HUES48 (cell line): Measurements from ENCODE around the gene KRT20.

Experiments
- H3K27ac ChIP-seq: one replicate; pipeline ENCODE4 v1.7.0; 2013; ENCODE audit warnings: low read depth, low read length, inconsistent platforms
- H3K27me3 ChIP-seq: 2 replicates; pipeline ENCODE4 v1.6.1; 2013; ENCODE audit warnings: mild to moderate bottlenecking, low read length; ENCODE audit not compliant: control insufficient read depth, insufficient read depth
- H3K36me3 ChIP-seq: 2 replicates; pipeline ENCODE4 v1.6.1; 2013; ENCODE audit warnings: low read length; ENCODE audit not compliant: control insufficient read depth, insufficient read depth
- H3K4me1 ChIP-seq: 2 replicates; pipeline ENCODE4 v1.6.1; 2013; ENCODE audit warnings: mild to moderate bottlenecking, low read length; ENCODE audit not compliant: control insufficient read depth, insufficient read depth
- H3K4me3 ChIP-seq: 2 replicates; pipeline ENCODE4 v1.5.1; 2013; ENCODE audit warnings: mild to moderate bottlenecking, low read depth, low read length
- H3K9ac ChIP-seq: 2 replicates; pipeline ENCODE4 v1.6.1; 2013; ENCODE audit warnings: mild to moderate bottlenecking, low read depth, low read length, moderate library complexity
- H3K9me3 ChIP-seq: 2 replicates; pipeline ENCODE4 v1.6.1; 2013; ENCODE audit warnings: low read length; ENCODE audit not compliant: control insufficient read depth, insufficient read depth

KRT20 gene

DNA sequence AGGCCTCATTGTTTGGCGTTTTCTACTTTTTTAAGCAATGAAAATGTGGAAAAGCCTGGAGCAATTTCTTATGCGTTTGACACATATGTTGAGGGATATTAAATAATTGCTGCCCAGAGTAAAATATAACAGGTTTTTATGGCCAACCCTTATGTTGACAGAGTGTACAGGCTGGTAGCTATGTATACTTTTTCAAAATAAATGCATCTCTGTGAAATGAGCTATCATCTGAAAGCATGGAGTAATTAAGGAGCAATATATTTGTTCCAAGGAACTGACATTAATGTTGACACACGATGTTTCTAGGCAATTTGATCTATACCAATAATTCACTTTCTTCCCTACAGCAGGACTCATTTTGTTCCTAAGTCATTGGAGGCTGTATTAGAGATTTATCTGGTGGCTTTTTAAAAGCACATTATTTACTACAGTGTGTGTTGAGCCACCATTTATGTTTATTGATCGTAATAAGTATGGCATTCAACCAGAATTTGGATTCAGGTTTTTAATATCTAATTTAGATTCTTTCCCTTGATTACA is 11.9 kb upstream of the KRT20 start:
- Histone ChIP-seq H3K9ac (no peak overlapping the region), H3K4me1 (peaks cover 3% of the 10 kb centered on the region; the same call in 1 of the 2 replicates), H3K36me3 (no peaks in the 10 kb centered on the region), H3K9me3 (no peaks in the 10 kb centered on the region), H3K4me3 (no peak overlapping the region), H3K27ac (no peak overlapping the region), H3K27me3 (no peaks in the 10 kb centered on the region)

DNA sequence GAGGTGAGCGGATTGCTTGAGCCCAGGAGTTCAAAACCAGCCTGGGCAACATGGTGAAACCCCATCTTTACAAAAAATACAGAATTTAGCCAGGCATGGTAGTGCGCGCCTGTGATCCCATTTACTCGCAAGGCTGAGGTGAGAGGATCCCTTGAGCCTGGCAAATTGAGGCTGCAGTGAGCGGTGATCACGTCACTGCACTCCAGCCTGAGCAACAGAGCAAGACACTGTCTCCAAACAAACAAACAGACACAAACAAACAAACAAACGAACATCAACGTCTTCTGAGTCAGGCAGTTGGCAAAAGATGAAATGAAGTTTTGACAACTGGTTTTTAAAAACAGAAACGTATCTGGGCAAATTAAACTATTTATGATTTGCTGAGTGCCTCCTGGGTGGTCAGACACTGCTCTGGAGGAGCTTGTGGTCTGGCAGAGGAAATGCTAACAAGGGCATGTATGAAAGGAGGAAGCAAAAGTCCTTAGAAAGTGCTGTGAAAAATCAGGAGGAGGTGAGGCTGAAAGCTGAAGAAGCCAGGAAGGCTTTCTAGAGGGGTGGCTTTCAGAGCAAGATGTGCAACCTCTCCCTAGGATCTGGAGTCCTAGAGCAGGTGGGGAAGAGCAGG is 10.2 kb upstream of the KRT20 start:
- no peaks in the 10 kb centered on the region for H3K4me1 ChIP-seq
- H3K27me3 ChIP-seq: no peaks in the 10 kb centered on the region
- no peak overlapping the region for H3K4me3 ChIP-seq
- no peaks in the 10 kb centered on the region for H3K36me3 ChIP-seq
- H3K9me3 ChIP-seq: no peaks in the 10 kb centered on the region
- no peak overlapping the region for H3K9ac ChIP-seq
- no peak overlapping the region for H3K27ac ChIP-seq

DNA sequence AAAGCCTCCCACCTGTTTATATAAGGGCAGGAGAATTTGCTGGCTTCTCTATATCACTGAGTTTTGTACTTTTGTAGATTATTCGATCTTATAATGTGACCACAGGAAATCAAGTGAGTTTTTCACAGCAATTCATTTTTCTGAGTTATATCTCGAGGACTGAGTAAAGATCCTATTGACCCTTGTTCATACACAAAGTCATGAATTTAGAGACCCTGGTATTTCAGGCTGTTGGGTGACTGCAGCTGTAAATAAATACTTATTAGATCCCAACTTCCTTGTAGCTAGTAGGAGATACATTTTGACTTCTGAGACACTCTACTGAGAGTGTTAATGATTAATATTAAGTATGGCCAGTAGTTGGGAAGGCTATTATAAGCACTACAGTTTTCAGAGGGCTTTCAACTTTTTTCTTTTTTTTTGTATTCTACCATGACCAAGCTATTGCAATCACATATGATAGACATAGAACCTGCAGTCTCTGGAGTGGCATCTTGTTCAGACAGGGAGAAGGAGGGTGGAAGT is 3.2 kb upstream of the KRT20 start:
- H3K9ac ChIP-seq: no peak overlapping the region
- no peak overlapping the region for H3K27ac ChIP-seq
- no peaks in the 10 kb centered on the region for H3K27me3 ChIP-seq
- H3K4me1 ChIP-seq: no peaks in the 10 kb centered on the region
- H3K4me3 ChIP-seq: no peak overlapping the region
- H3K9me3 ChIP-seq: no peaks in the 10 kb centered on the region
- no peaks in the 10 kb centered on the region for H3K36me3 ChIP-seq

DNA sequence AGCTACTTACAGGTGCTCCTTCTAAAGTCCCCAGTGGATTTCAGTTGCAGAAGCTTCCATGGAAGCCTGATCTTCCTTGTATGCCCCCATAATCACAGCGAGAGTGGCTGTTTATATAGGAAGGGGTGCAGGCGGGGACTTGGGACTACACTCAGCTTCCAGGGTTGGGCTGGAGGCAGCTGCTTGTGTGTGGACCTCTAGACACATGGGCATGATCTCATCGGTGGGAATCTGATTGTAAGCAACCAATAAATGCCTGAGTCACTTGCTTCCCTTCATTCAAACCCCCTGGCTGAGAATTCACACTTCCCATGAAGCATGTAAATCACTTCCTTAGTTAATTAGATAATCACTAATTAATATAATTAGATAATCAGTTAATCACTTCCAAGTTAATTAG is 1.0 kb upstream of the KRT20 start:
- no peaks in the 10 kb centered on the region for H3K27me3 ChIP-seq
- H3K36me3 ChIP-seq: no peaks in the 10 kb centered on the region
- no peaks in the 10 kb centered on the region for H3K9me3 ChIP-seq
- no peak overlapping the region for H3K27ac ChIP-seq
- H3K4me1 ChIP-seq: no peaks in the 10 kb centered on the region
- H3K4me3 ChIP-seq: no peak overlapping the region
- H3K9ac ChIP-seq: no peak overlapping the region

DNA sequence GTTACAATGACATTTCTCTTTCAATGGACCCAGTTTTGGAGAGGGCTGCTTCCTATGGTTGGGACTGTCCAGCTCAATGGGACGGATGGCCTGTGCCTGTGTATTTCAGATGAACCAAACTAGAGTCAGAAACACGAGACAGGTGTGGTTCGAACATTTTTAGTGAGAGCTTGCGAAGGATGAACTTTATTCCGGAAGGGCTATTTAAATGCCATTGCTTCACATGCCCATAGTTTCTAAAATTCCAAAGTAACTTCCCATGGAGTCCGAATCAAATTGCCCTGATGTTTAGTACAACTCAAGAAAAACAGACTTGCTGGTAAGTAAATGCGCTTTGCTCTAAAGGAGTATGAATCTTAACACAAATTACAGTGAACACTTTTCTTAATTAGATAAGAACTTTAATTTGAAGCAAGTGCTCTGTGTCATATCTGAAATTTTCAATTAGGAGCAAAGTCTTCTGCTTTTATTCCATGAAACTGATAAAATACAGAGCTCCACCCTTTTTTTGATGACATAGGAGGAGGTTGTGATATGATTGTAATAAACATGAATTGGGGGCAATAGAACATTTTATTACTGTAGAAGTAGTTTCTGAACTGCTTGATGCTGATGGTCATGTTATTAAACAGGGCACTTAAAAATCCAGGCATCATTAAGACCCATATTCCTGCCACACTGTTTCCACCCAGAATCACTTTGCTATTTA is 1.3 kb downstream of the KRT20 start:
- Histone ChIP-seq H3K9me3 (no peaks in the 10 kb centered on the region), H3K4me1 (no peaks in the 10 kb centered on the region), H3K36me3 (no peaks in the 10 kb centered on the region), H3K27ac (no peak overlapping the region), H3K4me3 (no peak overlapping the region), H3K9ac (no peak overlapping the region), H3K27me3 (no peaks in the 10 kb centered on the region)

DNA sequence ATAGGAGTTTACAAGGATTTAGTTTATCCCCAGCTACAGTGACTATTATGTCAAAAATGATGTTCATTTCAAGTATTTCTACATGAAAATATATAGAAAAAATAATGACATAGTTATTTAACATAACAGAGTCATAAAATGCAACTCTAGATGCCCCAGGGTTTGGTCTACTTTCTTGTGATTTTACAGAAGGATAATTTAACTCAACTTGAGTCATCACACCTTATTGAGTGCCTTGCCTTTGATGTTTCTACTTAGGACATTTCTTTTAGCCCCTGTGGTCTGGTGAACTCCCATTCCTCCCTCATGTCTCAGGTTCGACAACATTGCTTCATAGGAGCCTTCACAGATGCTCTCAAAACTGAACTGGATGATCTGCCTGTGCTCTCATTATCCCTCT is 2.0 kb downstream of the KRT20 start:
- no peak overlapping the region for H3K4me3 ChIP-seq
- H3K4me1 ChIP-seq: no peaks in the 10 kb centered on the region
- H3K36me3 ChIP-seq: no peaks in the 10 kb centered on the region
- H3K9ac ChIP-seq: no peak overlapping the region
- H3K9me3 ChIP-seq: no peaks in the 10 kb centered on the region
- no peaks in the 10 kb centered on the region for H3K27me3 ChIP-seq
- no peak overlapping the region for H3K27ac ChIP-seq

DNA sequence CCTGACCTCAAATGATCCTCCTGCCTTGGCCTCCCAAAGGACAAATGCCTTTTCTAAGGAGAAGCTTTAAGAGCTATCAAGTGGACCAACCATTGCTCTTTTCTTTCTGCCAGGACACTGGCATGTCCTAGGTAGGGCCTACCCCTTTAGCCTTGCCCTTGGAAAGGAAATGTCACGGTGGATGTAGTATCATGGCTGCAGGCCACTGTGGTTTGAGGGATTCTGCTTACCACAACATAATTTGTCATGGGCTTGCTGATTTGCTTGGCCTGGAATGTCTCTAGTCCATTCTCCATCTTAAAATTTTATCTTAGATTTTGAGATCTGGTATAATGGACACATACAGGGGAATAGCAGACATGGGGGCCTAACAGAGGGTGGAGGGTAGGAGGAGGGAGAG is 6.0 kb downstream of the KRT20 start:
- Histone ChIP-seq H3K9me3 (no peaks in the 10 kb centered on the region), H3K27me3 (no peaks in the 10 kb centered on the region), H3K4me1 (peaks cover 11% of the 10 kb centered on the region), H3K27ac (no peak overlapping the region), H3K9ac (no peak overlapping the region), H3K36me3 (no peaks in the 10 kb centered on the region), H3K4me3 (no peak overlapping the region)

DNA sequence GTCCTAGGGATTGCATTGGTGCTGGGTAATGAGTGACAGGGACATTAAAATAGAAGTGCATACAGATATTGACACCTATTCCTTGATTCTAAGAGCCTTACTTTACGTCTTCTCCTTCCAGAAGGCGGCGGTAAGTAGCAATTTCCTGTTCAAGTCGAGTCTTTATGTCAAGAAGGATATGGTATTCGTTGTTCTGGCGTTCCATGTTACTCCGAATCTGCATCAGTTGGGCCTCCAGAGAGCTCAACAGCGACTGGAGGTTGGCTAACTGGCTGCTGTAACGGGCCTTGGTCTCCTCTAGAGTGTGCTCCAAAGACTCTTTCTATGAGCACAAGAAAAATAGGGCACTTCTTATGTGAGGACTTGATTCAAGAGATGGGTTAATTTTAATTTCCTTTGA is 7.0 kb downstream of the KRT20 start:
- Histone ChIP-seq H3K9me3 (no peaks in the 10 kb centered on the region), H3K4me3 (no peak overlapping the region), H3K36me3 (no peaks in the 10 kb centered on the region), H3K27me3 (no peaks in the 10 kb centered on the region), H3K4me1 (peaks cover 20% of the 10 kb centered on the region), H3K9ac (no peak overlapping the region), H3K27ac (no peak overlapping the region)

DNA sequence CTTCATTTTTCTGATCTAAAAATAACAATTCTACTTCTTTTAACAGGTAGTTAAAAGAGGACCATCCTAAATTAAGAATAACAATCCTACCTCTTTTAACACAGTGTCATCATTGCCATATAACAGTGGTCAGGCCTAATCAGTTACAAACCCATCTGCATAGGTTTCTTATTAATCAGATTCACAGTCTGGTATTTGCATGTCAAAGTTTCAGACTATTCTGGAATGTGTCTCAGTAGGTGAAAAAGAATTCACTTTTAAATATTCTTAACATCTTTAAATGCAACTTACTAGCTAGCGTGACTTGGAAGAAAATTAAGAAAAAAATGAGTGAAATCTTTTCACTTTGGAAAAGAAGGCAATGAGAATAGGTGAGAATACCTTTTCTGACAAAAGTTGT is 11.2 kb downstream of the KRT20 start:
- H3K36me3 ChIP-seq: no peaks in the 10 kb centered on the region
- peak overlapping the region; percentile 52 for H3K27ac ChIP-seq
- H3K4me3 ChIP-seq: no peak overlapping the region
- H3K4me1 ChIP-seq: peaks cover 21% of the 10 kb centered on the region
- no peaks in the 10 kb centered on the region for H3K9me3 ChIP-seq
- no peaks in the 10 kb centered on the region for H3K27me3 ChIP-seq
- H3K9ac ChIP-seq: no peak overlapping the region

DNA sequence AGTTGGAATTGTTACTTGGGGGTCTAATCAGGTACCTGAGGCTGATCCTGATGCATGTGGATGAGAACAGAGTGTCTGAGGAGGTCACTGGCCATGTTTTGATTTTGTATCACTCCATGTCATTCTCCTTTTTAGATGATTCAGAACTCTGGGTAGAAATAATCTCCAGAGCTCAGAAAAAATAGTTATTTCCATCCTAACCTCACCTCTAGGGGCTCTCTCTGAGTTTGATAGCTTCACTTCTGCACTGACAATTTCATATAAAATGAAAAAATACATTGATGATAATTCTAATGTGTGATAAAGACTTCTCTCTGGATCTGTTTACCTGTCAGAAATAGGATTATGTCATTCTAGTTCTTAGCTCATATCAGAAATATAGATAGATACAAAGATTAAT is 11.8 kb downstream of the KRT20 start:
- H3K27me3 ChIP-seq: no peaks in the 10 kb centered on the region
- no peaks in the 10 kb centered on the region for H3K9me3 ChIP-seq
- H3K4me1 ChIP-seq: peaks cover 21% of the 10 kb centered on the region
- H3K4me3 ChIP-seq: no peak overlapping the region
- no peaks in the 10 kb centered on the region for H3K36me3 ChIP-seq
- H3K27ac ChIP-seq: no peak overlapping the region
- H3K9ac ChIP-seq: no peak overlapping the region

DNA sequence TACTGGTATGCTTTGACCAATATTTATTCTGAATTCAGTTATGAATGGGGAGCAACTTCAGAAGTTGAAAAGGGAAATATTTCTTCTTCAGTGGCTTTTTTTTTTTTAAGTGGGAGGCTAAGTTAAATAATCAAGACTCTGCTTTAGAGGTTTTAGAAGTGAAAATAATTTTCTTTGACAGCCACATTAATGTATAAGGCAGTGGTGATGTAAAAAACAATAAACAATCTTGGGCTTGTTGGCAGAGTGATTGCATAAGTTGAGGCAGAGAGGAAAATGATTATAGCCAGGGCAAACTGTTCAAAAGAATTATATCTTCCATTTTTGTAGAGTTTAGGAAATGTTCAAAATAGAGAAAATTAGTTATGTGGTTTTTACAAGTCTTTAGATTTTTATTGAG is 12.6 kb downstream of the KRT20 start:
- Histone ChIP-seq H3K36me3 (no peaks in the 10 kb centered on the region), H3K27ac (no peak overlapping the region), H3K4me1 (peaks cover 21% of the 10 kb centered on the region), H3K9me3 (no peaks in the 10 kb centered on the region), H3K4me3 (no peak overlapping the region), H3K9ac (no peak overlapping the region), H3K27me3 (no peaks in the 10 kb centered on the region)
